Activated naive CD8-positive, alpha-beta T cell treated with anti-CD3 and anti-CD28 coated beads for 36 hours (primary cell): ENCODE results near the gene CCDC191. TPM values are rescaled to one million over a fixed set of nuclear protein-coding genes. Genes with fewer than 3 reads are reported as not detected.

Experiments used
- DNase-seq: peaks from one replicate; pipeline ENCODE4 v3.0.0; 2021
- H3K27ac Mint-ChIP-seq: one replicate; pipeline ENCODE4 v1.8.0; 2022; ENCODE audit warnings: mild to moderate bottlenecking, moderate library complexity, mixed read lengths
- H3K27me3 Mint-ChIP-seq: one replicate; pipeline ENCODE4 v1.8.0; 2022; ENCODE audit warnings: mild to moderate bottlenecking, mixed read lengths
- H3K36me3 Mint-ChIP-seq: one replicate; pipeline ENCODE4 v1.8.0; 2021; ENCODE audit warnings: mild to moderate bottlenecking, mixed read lengths
- H3K4me1 Mint-ChIP-seq: one replicate; pipeline ENCODE4 v1.8.0; 2021; ENCODE audit warnings: mixed read lengths
- H3K4me3 Mint-ChIP-seq: one replicate; pipeline ENCODE4 v1.8.0; 2022; ENCODE audit warnings: mild to moderate bottlenecking, moderate library complexity, mixed read lengths
- H3K9me3 Mint-ChIP-seq: one replicate; pipeline ENCODE4 v1.8.0; 2022; ENCODE audit warnings: mixed read lengths
- total RNA-seq, 2 experiments: library from RNA; stranded (reverse); gene quantifications; one replicate each; pipeline ENCODE4 v1.2.3, GENCODE V29; 2021

CCDC191 gene
- total RNA-seq, 2 experiments from 2014 or later: 0.99 to 1.7 TPM

DNA sequence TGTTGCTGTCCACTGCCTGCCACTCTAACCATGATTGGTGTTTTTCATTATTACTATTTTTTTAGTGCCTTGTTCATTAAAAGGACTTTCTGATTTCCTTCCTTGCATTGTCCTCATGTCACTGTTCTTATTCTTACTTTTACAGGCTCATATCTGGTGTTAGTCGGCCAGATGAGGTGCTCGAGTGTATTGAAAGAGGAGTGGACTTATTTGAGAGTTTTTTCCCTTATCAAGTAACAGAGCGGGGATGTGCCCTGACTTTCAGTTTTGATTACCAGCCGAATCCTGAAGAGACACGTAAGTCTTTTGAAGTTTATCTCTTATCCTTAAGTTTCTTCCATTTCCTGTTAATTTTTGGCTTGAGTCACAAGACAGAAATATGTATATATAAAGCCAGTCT lies 23.4 kb upstream of the CCDC191 start:
- Mint-ChIP-seq H3K4me1 (no peaks in the 10 kb centered on the region), H3K4me3 (no peak overlapping the region), H3K9me3 (no peaks in the 10 kb centered on the region), H3K27ac (no peak overlapping the region), H3K27me3 (no peaks in the 10 kb centered on the region), H3K36me3 (peaks cover 41% of the 10 kb centered on the region)
- DNase-seq: no peak

DNA sequence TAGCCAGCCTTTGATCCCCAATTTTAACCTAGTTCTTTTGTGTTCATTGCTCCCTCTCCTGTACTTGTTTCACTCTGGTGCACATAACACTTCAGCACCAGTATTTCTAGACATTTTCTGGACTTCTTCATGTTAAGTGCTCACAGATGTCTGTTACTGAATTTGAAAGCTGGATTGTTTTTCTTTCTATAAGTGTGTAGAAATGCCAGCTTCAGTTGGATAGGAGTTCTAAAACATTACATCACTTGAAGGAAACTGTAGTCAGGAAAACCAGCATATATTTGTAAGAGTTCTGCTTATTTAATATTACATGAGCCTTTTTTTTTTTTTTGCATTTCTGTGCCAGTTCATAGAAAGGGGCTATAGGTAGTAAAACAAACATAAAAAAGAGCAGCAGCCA lies 21.8 kb upstream of the CCDC191 start:
- H3K27ac Mint-ChIP-seq: no peak overlapping the region
- no peaks in the 10 kb centered on the region for H3K4me1 Mint-ChIP-seq
- H3K27me3 Mint-ChIP-seq: no peaks in the 10 kb centered on the region
- no peaks in the 10 kb centered on the region for H3K9me3 Mint-ChIP-seq
- H3K36me3 Mint-ChIP-seq: peaks cover 28% of the 10 kb centered on the region
- no peak overlapping the region for H3K4me3 Mint-ChIP-seq
- no peak for DNase-seq

DNA sequence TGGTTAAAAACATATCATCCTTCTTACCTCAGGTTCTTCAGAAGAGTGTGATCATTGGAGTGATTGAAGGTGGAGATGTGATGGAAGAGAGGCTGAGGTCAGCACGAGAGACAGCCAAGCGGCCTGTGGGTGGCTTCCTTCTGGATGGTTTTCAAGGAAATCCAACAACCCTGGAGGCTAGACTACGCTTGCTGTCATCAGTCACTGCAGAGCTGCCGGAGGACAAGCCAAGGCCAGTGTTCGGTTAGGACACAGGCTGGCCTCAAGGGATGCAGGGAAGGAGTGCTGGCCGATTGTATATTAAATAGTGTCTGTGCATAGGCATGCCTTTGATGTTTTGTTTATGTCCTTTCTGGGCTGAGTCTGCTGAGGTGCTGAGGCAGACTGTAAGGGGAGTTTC lies 20.4 kb upstream of the CCDC191 start:
- peaks cover 33% of the 10 kb centered on the region for H3K36me3 Mint-ChIP-seq
- no peaks in the 10 kb centered on the region for H3K9me3 Mint-ChIP-seq
- no peak overlapping the region for H3K27ac Mint-ChIP-seq
- no peak overlapping the region for H3K4me3 Mint-ChIP-seq
- no peaks in the 10 kb centered on the region for H3K4me1 Mint-ChIP-seq
- DNase-seq: no peak
- H3K27me3 Mint-ChIP-seq: no peaks in the 10 kb centered on the region

- no peaks in the 10 kb centered on the region for H3K27me3 Mint-ChIP-seq
- H3K36me3 Mint-ChIP-seq: peaks cover 23% of the 10 kb centered on the region
- no peak for DNase-seq
- no peaks in the 10 kb centered on the region for H3K9me3 Mint-ChIP-seq
- H3K27ac Mint-ChIP-seq: no peak overlapping the region
- H3K4me3 Mint-ChIP-seq: no peak overlapping the region
- H3K4me1 Mint-ChIP-seq: no peaks in the 10 kb centered on the region
These were observed 15.5 kb upstream of the CCDC191 start for GRCh38 chr3:114071786-114072185.

- no peak for DNase-seq
- H3K9me3 Mint-ChIP-seq: no peaks in the 10 kb centered on the region
These were observed 12.0 kb upstream of the CCDC191 start for GRCh38 chr3:114068336-114068735.

DNA sequence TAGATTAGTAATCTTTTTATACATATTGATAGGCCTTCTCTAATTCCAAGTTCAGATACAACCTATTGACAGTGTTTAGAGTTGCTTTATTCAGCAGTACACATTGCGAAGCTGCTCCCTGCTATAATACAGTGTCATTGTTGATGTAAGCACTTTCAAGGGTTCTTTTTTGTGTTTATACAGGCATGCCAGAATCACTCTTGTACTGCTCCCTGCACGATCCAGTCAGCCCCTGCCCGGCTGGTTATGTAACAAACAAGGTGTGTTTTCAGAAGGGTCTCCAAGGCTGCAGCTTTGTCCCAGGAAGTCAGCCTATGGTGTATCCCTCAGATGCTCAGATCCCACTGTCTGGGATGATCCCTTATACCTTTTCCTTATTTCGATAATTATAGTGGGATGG lies 11.5 kb upstream of the CCDC191 start:
- H3K9me3 Mint-ChIP-seq: no peaks in the 10 kb centered on the region
- DNase-seq: no peak
- no peak overlapping the region for H3K4me3 Mint-ChIP-seq
- peaks cover 29% of the 10 kb centered on the region for H3K36me3 Mint-ChIP-seq
- H3K27me3 Mint-ChIP-seq: no peaks in the 10 kb centered on the region
- H3K27ac Mint-ChIP-seq: no peak overlapping the region
- peaks cover 6% of the 10 kb centered on the region for H3K4me1 Mint-ChIP-seq

More at GRCh38 chr3:114068336-114068735, 12.0 kb upstream of the CCDC191 start:
- no peak overlapping the region for H3K4me3 Mint-ChIP-seq
- no peaks in the 10 kb centered on the region for H3K27me3 Mint-ChIP-seq
- H3K4me1 Mint-ChIP-seq: peaks cover 6% of the 10 kb centered on the region
- H3K36me3 Mint-ChIP-seq: peaks cover 29% of the 10 kb centered on the region
- no peak overlapping the region for H3K27ac Mint-ChIP-seq

GRCh38 chr3:114060906-114061655 lies 4.8 kb upstream of the CCDC191 start:
- Mint-ChIP-seq H3K36me3 (peaks cover 42% of the 10 kb centered on the region), H3K4me1 (peaks cover 37% of the 10 kb centered on the region), H3K9me3 (no peaks in the 10 kb centered on the region), H3K27me3 (no peaks in the 10 kb centered on the region), H3K4me3 (no peak overlapping the region), H3K27ac (no peak overlapping the region)
- DNase-seq: no peak

- Mint-ChIP-seq H3K4me1 (peaks cover 36% of the 10 kb centered on the region), H3K27me3 (no peaks in the 10 kb centered on the region), H3K36me3 (peaks cover 34% of the 10 kb centered on the region), H3K9me3 (no peaks in the 10 kb centered on the region), H3K4me3 (peak overlapping the region; percentile 92), H3K27ac (no peak overlapping the region)
- DNase-seq: no peak
These were observed 2.3 kb upstream of the CCDC191 start for GRCh38 chr3:114058646-114059045.

- H3K27me3 Mint-ChIP-seq: no peaks in the 10 kb centered on the region
- H3K27ac Mint-ChIP-seq: peak overlapping the region; percentile 94
- peaks cover 29% of the 10 kb centered on the region for H3K36me3 Mint-ChIP-seq
- DNase-seq: no peak
- no peaks in the 10 kb centered on the region for H3K9me3 Mint-ChIP-seq
- peak overlapping the region; percentile 92 for H3K4me3 Mint-ChIP-seq
- H3K4me1 Mint-ChIP-seq: peaks cover 32% of the 10 kb centered on the region
These were observed 653 bp upstream of the CCDC191 start for GRCh38 chr3:114057011-114057347.

GRCh38 chr3:114052216-114052615 lies 4.1 kb downstream of the CCDC191 start:
- Mint-ChIP-seq H3K4me1 (peaks cover 5% of the 10 kb centered on the region), H3K27me3 (no peaks in the 10 kb centered on the region), H3K36me3 (peaks cover 4% of the 10 kb centered on the region), H3K4me3 (no peak overlapping the region), H3K27ac (no peak overlapping the region), H3K9me3 (no peaks in the 10 kb centered on the region)
- no peak for DNase-seq

DNA sequence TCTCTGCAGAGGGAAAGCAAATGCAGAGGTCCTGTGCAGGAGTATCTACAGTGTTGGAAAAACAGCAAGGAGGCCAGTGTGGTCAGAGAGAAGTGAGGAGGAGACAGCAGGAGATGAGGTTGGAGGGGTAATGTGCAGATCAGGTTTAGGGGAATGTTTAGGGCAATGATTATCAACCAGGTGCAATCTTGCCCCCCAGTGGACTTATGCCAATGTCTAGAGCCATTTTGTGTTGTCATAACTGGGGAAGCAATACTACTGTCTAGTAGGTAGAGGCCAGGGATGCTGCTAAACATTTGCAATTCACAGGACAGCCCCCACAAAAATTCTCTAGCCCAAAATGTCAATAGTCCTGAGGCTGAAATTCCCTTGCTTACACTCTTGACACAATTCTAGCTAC lies 13.1 kb downstream of the CCDC191 start:
- no peaks in the 10 kb centered on the region for H3K4me1 Mint-ChIP-seq
- H3K9me3 Mint-ChIP-seq: no peaks in the 10 kb centered on the region
- H3K27ac Mint-ChIP-seq: no peak overlapping the region
- no peak for DNase-seq
- no peak overlapping the region for H3K4me3 Mint-ChIP-seq
- H3K36me3 Mint-ChIP-seq: peaks cover 3% of the 10 kb centered on the region
- no peaks in the 10 kb centered on the region for H3K27me3 Mint-ChIP-seq

- no peak for DNase-seq
- H3K4me3 Mint-ChIP-seq: no peak overlapping the region
- H3K27ac Mint-ChIP-seq: no peak overlapping the region
- peaks cover 6% of the 10 kb centered on the region for H3K4me1 Mint-ChIP-seq
- H3K27me3 Mint-ChIP-seq: no peaks in the 10 kb centered on the region
- no peaks in the 10 kb centered on the region for H3K9me3 Mint-ChIP-seq
- H3K36me3 Mint-ChIP-seq: peaks cover 6% of the 10 kb centered on the region
These were observed 20.4 kb downstream of the CCDC191 start for GRCh38 chr3:114035896-114036295.

- H3K27ac Mint-ChIP-seq: no peak overlapping the region
- H3K36me3 Mint-ChIP-seq: peaks cover 6% of the 10 kb centered on the region
- DNase-seq: no peak
- H3K27me3 Mint-ChIP-seq: no peaks in the 10 kb centered on the region
- H3K9me3 Mint-ChIP-seq: no peaks in the 10 kb centered on the region
- peaks cover 6% of the 10 kb centered on the region for H3K4me1 Mint-ChIP-seq
- H3K4me3 Mint-ChIP-seq: no peak overlapping the region
These were observed 21.4 kb downstream of the CCDC191 start for GRCh38 chr3:114034787-114035545.

DNA sequence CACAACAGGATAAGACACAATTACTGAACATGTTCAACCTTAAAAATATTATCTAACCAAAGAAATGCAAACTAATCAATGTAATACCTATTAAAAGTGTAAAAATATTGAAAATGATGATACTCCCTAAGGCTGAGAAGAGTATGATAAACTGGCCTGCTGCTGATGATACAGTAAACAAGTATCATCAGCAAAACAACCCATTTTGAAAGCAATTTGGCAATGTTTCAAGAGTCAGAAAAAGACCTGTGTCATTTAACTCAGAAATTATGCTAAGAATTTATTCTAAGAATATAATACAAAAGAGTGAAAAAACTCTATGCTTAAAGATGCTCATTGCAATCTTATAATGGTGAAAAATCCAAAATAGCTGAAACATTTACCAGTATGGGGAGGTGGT lies 22.1 kb downstream of the CCDC191 start:
- peaks cover 6% of the 10 kb centered on the region for H3K36me3 Mint-ChIP-seq
- no peaks in the 10 kb centered on the region for H3K9me3 Mint-ChIP-seq
- no peak overlapping the region for H3K27ac Mint-ChIP-seq
- DNase-seq: no peak
- H3K27me3 Mint-ChIP-seq: no peaks in the 10 kb centered on the region
- no peak overlapping the region for H3K4me3 Mint-ChIP-seq
- peaks cover 6% of the 10 kb centered on the region for H3K4me1 Mint-ChIP-seq

DNA sequence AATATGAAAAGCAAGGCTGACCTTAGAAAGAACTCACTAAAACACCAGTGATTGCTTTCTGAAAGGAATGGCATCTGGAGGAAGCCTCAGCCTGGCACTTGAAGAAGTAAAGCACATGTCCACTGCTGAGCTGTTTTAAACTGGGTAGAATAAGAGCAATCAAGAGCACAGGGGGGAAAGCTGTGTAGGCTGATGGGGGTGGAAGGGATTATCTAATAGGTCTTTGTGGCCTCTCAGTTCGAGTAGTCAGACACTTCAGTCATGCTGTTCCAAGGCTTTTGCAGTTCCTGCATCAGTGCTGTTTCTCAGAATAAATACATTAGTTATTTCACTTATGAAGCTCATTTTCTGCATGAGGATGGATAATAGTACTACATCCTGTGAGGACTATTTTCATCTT lies 22.6 kb downstream of the CCDC191 start:
- H3K4me3 Mint-ChIP-seq: no peak overlapping the region
- peaks cover 6% of the 10 kb centered on the region for H3K4me1 Mint-ChIP-seq
- H3K36me3 Mint-ChIP-seq: peaks cover 6% of the 10 kb centered on the region
- no peaks in the 10 kb centered on the region for H3K9me3 Mint-ChIP-seq
- DNase-seq: no peak
- H3K27ac Mint-ChIP-seq: no peak overlapping the region
- no peaks in the 10 kb centered on the region for H3K27me3 Mint-ChIP-seq

- H3K4me1 Mint-ChIP-seq: no peaks in the 10 kb centered on the region
- H3K27ac Mint-ChIP-seq: no peak overlapping the region
- no peak overlapping the region for H3K4me3 Mint-ChIP-seq
- DNase-seq: no peak
- H3K9me3 Mint-ChIP-seq: no peaks in the 10 kb centered on the region
- H3K36me3 Mint-ChIP-seq: no peaks in the 10 kb centered on the region
- H3K27me3 Mint-ChIP-seq: no peaks in the 10 kb centered on the region
These were observed 30.0 kb downstream of the CCDC191 start for GRCh38 chr3:114026331-114026730.
